IPS DF 4.7 (cell line): ENCODE results near the gene MYO16.
"Not testable (repeated sequence)": the region's sequence is repeated elsewhere in the genome, so short reads cannot be mapped to it uniquely, and the experiment has no call there.

Experiments
- DNase-seq: peaks from one replicate; pipeline ENCODE4 v3.0.0-alpha.2; 2013; ENCODE audit warnings: low spot score; ENCODE audit errors: extremely low read depth

The MYO16 gene

DNA sequence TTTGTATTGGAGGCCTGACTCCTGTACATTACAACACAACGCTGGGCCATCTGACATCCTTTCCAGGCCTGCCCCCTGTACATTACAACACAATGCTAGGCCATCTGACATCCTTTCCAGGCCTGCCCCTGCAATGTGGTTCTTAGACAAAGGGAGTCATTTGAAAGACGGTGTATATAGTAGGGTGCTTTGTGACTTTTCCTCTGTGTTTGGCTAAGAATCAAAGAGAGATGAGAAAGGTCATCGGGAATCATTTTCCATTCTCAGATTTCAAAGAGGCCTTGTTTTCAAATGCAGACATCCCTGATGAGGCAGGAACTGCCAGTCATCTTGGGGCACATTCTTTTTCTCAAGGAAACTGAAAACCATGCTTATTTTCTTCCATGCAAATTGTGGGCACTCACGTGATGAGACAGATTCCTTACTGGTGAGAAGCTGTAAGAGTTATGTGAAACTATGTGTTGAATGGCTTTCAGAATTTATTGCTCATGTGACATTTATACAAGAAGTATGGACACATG, 551.6 kb downstream of the MYO16 start:
- no peak for DNase-seq

DNA sequence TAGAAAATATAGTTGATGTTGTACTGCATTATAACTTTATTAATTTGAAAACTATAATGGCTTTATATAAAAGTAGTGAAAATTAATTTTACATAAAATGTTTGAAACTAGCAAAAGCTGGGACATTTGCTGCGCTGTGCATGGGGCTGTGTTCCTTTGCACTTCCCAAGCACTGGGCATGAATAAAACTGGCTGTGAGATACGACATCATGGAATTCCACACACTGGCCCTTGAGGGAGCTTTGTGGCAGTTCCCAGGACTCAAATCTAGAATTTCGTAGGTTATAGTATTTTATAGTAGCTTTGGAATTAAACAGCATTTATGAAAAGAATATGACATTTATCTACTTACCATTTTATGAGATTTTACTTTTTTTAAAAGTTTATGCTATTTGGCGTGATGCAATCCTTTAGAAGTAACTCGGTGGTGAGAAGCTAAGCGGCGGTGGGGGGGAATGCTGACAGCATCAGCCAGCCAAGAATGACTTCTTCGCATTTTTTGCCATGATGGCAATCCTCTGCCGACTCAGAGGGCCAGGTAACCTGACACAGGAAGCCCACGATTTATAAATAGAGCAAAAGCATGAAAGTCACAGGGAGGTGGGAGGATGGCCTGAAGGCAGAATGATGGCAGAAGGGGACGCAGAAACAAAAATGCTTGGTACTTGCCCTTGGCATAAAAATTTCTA, 553.5 kb downstream of the MYO16 start:
- DNase-seq: no peak

DNA sequence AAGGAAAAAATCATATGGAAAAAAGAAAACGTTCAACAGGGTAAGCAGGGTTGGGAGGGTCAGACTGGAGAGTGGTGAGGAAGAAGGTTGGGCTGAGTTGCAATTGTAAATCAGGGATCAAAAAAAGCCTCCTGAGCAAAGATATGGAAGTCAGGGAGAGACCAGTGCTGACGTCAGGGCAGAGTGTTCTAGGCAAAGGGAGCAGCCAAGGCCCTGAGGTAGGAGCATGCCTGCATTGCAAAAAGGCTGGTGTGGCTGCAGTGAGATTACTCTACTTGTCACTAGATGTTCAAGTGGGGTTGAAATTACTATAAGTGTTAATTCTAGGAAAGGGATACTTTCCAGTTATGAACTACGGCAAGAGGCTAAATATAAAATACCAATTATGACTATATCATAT, 562.0 kb downstream of the MYO16 start:
- DNase-seq: no peak

DNA sequence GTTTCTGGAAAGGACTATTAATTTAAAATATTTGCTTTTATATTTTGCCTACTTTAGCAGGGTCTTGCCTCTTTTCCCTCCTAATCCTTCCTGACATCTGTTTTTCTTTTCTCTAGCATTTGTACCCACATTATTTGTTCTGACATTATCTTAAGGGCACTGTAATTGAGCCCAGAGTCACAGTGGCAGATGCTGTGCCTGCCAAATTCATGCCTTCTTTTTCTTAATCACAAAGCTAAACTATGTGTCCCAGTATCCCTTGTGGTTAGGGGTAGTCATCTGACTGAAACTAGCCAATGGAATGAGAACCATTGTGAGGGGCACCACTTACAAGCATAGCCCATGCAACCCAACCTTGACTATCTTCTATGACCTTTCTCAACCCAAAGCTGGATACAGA, 562.9 kb downstream of the MYO16 start:
- DNase-seq: no peak

DNA sequence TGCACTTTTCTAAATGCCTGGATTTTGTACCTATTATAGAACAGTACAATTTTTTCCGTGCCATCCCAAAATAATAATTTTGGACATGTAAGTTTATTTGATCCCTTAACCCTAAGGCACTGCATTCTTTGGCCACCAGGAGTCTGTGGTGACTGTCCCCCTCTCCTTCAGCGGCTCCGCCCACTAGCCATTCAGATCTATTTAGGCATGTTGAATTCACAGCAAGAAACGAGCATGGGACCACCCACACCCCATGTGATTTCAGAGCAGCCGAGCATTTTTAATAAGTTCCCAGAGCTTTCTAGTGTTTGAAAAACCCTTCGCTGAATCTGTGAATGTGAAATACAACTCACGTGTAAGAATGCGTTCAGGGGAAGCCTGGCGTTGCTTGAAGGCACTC, 567.5 kb downstream of the MYO16 start:
- no peak for DNase-seq

DNA sequence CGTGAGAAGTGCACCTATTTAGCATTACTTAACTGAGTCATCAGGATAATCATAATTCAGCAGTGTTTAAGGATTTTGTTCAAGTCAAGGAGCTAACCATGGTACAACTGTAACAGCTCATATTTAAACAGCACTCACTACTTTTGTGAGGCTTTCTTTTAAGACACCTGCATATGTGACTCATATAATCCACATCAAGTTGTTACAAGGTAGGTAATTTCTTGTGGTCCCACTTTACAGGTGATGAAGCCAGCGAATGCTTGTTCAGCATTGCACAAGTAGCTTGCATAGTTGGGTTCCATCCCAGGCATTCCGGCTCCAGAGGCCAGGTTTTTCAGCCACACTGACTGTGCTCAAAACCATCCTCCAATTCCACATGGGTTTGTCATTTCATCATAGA, 569.2 kb downstream of the MYO16 start:
- no peak for DNase-seq

DNA sequence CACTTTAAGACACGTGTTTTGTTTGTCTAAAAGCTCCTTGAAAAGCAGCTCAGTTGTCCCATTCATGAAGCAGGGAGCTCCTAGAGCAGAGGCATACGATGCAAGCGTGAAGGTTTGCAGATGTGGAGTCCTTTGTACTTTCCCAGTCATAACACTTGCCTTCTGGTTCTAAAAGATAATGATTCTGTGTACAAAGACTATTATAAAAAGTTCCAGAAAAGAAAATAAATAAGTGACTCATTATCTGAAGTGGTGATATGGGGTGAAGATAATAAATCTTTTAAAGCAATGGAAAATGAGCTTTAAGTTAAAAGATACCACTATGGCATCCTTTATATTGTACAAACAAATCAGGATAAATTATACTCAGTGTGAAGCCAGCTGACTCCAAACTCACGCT, 569.9 kb downstream of the MYO16 start:
- no peak for DNase-seq

DNA sequence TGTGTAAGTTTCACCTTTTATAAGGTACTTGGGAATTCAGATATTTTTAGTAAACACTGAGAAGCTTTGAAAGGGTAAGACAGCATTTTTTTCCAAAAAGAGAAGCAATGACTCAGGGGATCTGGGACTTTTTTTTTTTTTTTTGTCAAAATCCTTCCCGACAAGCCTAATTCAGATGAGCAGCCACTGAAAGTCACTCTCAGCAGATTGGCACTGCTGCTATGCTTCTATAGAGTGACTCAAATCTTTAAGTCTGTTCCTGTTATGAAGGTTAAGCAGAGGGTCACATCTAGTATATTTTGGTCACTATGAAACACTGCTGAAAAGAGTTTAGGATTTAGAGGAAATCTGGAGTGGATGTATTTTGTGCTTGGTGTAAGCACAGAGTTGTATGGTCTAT, 571.1 kb downstream of the MYO16 start:
- no peak for DNase-seq

DNA sequence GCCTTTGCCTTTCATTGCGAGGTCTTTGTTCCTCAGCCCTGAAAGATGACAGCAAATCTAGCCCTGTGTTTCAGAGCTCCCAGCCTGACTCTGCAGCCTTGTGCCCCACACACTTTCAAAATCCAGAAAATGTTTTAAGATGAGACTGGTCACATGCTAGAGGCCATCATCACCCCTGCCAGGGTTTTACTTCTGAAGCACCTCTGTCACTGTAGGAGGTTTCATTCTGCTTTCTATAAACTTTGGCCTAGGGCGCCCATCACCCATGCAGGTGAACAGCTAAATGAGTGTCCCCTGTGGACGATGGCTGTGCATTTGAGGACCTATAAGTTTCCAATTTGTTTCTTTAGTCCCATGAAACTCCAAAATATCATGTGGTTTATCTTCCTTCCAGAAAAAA, 574.2 kb downstream of the MYO16 start:
- DNase-seq: no peak

DNA sequence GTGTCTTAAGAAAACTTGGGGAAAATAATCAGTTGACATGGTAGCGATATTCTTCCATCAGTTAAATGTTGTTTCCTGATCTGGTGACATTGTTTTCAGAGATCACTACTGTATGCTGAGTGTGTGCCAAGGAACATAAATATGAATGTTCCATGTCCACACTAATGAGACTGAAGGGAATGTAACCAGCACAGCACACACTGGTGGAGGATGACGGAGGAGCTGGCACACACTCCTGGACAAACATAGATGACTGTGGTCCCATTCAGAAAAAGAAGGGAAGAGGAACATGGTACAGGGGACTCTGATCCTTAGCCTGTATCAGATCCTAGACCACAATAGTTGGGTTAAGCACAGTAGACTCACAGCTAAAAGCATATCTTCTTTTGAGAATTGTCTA, 574.8 kb downstream of the MYO16 start:
- DNase-seq: no peak

DNA sequence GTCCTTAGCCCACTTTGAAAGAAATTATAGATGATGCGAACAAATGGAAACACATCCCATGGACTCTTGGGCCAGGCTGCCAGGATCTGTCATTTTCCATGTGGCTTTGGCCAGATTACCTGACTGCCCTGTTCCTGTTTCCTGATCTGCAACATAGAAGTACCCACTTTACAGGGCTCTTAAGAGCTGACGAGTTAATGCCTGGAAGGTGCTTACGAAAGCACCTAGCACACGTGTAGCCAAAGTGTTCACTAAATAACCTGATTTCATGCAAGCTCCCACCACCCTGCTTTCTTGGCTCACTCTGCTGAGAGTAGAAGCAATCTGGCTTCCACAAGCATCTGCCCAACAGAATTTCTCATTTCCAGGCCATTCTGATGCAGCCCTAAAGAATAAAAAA, 575.2 kb downstream of the MYO16 start:
- no peak for DNase-seq

DNA sequence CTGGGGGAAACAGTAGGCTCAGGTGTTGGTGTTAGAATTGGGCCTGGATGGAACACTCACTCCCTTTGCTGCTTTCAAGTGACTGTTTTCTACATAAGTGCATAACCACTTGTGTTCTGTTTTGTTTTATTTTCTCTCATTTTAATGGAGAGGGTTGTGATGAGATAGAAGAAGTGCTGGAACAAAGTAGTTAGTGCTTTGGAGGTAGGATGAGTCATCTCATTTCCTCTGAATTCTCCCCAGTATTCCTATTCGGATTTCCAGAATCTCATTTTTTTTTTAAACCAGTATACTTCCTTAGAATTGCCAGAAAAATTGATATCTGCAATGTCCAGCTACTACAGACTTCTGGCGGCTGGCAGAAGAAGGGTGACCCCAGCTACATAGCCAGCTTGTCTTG, 575.9 kb downstream of the MYO16 start:
- DNase-seq: no peak

DNA sequence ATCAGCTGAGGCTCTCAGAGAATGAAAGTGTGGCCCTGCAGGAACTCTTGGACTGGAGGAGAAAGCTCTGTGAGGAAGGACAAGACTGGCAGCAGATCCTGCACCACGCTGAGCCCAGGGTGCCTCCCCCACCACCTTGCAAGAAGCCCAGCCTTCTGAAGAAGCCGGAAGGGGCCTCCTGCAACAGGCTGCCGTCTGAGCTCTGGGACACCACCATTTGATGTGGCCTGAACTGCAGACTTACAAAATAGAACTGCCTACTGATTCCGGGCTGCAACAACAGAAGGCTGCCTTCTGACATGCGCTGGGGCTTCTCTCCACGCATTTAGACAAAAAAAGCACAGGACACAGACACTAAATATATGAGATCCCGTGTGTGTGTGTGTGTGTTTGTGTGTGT, 577.2 kb downstream of the MYO16 start:
- DNase-seq: no peak

DNA sequence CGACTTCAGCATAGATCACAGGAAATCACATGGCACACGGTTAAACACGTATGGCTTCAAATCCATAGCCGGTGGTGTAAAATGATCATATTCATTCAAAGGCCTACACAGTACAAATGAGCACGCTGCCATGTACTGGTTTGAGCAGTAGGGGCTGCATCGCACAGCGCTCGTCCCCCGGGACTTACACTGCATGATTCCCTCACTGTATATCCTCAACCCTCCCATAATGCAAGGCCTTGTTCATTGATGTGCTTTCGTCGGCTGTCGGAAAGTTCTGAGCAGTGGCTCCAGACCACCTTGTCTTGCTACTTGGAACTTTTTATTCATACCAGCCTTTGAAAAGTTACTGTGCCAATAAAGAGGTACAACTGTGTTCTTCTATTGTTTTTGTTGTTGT, 578.2 kb downstream of the MYO16 start:
- DNase-seq: no peak

DNA sequence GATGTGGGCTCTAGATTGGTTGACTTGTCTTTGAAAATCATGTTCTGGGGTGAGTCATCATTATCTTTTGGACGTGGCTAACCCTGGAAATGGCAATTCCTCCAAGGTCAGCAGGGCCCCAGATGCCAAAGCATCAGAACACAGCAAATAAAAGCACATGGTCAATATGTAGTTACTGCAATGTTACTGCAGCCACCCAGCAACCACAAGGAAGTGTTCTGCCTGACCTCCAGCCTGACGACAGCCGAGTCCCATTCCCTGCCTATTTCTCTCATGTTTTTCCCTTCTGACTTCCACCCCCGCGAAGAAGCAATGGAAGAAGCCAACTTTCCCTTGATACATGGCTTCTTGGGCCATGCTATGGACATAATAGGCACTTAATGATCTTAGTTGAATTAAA, 579.1 kb downstream of the MYO16 start:
- DNase-seq: no peak

DNA sequence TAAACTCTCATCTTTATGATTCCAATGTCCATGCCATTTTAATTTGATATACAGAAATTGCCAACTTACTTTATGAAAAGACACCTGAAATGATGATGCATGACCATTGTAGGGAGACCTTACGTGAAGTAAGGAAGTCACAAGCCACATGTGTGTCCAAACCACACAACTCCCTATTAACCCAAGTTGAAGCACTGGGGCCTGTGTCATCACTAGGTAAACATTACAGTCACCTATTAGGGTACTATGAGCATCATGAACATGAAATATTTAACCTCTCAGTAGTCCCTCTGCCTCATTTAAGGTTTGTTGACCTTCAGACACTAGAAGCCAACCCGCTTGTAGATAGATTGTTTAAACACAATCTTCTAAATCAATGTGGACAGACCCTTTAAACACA, 580.1 kb downstream of the MYO16 start:
- DNase-seq: no peak

DNA sequence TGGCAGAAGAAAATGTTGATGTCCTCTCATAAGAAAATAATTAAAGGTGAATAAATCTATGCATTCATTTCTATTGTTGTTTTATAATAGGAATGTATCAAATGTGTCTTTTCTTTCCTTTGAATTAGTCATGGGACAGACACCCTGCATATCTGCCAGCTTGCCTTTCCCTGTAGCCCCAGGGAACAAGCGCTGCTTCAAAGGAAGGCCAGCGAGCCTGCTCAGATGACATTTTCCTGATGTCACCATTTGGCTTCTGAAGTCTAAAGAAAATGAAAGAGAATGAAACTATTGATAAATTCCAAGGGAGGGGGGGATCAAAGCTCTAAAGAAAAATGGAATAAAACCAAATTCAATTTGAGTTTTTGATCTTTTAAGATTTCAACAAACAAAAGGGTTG, 582.2 kb downstream of the MYO16 start:
- DNase-seq: no peak

DNA sequence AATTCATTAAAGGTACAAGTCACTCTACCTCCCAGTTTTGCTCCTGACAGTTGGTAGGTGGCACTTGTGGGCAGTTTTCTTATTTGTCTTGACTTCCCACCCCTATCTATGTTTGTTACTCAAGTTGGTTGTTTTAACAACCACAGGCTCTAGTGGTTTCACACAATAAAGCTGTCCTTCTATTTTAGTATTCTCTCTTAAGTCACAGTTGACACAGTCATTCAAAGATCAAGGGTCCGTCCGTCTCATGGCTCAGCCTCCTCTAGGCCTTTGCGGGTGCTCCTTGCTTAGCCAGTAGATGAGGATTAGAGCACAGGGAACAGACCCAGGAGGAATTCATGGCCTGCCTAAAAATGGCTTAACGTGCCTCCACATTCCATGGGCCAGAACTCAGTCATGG, 583.2 kb downstream of the MYO16 start:
- no peak for DNase-seq

DNA sequence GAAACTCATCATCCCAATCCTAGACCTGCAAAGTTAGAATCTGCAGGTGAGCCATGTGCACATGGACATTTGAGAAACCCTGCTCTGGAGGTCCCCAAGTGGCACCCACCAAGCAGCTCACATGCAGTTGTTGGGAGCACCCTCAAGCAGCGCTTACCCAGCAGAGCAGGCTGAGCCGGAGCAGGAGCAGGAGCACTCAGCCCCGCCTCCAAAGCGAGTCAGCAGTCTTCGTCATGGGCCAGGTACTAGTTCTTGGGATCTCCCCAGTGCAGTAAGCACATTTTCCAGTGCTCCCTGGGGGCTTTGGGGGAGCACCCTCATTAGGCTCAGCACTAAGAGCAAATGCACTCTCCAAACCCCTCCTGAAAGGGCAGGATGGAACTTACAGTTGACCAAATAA, 584.3 kb downstream of the MYO16 start:
- DNase-seq: no peak

DNA sequence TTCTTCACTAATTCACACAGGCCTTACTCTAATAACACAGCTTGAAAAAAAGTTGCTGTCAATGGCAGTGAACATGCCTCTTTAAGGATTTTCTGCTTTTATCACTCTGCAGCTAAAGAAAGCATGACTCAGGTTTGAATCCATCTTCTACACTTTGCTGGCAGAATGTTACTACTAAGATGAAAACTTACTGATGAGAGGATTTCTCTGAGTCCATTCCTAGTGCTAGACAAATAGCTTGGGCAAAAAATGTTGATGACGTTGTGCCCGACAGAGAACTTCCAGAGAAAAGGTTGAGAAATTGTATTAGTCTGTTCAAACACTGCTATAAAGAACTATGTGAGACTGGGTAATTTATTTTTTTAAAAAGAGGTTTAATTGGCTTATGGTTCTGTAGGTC, 585.0 kb downstream of the MYO16 start:
- no peak for DNase-seq

DNA sequence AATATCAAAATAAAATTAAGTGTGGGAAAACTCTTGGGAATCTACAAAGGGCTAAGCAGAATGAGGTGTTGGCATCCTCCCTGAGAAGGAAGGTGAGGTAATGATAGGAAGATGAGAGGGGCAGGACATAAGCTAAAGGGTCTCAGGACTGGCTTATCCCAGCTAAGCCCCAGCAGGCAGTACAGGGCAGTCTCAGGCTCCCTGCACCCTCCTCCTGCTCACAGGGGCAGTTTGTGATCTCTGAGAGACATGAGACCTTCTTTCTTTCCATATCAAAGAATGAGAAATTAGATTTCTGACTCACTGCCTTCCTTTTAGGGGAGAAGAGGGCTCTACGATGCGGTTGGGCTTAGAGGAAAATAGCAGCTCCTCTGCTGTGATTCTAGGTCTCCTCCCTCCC, 586.0 kb downstream of the MYO16 start:
- DNase-seq: no peak

DNA sequence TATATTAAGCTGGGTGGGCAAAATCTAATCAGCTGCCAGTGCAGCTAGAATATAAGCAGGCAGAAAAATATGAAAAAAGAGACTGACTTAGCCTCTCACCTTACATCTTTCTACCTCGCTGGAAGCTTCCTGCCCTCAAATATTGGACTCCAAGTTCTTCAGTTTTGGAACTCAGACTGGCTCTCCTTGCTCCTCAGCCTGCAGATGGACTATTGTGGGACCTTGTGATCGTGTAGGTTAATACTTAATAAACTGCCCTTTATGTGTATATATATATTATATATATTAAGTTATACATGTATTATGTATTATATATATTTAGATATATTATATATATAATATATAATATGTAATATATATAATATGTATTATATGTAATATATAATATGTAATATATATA, 588.1 kb downstream of the MYO16 start:
- DNase-seq: not testable (repeated sequence)

DNA sequence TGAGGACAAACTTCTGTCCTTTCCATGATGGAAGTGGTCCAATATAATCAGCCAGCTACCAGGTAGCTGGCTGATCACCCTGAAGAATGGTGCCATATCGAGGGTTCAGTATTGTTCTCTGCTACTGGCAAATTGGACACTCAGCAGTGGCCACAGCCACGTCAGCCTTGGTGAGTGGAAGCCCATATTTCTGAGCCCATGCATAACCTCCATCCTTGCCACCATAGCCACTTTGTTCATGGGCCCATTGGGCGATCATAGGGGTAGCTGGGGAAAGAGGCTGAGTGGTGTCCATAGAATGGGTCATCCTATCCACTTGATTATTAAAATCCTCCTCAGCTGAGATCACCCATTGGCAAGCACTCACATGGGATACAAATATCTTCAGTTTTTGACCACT, 591.2 kb downstream of the MYO16 start:
- DNase-seq: no peak

DNA sequence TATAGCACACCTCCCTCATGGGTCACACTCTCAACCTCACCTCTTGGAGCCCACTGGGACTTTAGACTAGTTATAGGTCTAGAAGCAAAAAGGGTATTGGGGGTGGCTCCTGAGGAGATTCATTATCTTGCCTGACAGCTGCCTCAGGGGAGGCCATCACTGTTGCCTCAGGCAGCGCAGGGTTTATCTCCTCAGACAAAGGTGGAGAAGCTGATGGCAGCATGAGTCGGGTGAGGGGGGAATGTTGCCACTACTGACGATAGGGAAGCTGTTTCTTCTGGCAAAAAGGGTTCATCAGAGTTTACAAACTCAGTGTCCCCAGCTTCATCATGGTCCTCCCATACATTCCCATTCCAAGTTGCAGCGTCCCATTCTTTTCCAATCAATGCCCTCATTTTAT, 594.6 kb downstream of the MYO16 start:
- no peak for DNase-seq
